Lung (tissue), 12 donors: ENCODE measurements around the gene ZNF354B. TPM values are rescaled to one million over a fixed set of nuclear protein-coding genes. Genes with fewer than 3 reads are reported as not detected.
A peak's percentile ranks its signal among the peaks of the same experiment; 100 is the strongest.
"Not testable (repeated sequence)": the region's sequence is repeated elsewhere in the genome, so short reads cannot be mapped to it uniquely, and the experiment has no call there.

Source experiments
- ATAC-seq: fragments of 200-7000 bp; cut with Tn5 transposase; one replicate; pipeline ENCODE4 v1.9.1; 2020; ENCODE audit warnings: moderate number of reproducible peaks; ENCODE audit not compliant: insufficient read depth, low FRiP score
- DNase-seq, 3 donors: peaks; one replicate each; pipeline ENCODE4 v3.0.0-alpha.2; 2013 to 2017
- H3K27ac ChIP-seq, 2 donors: one replicate each; pipeline ENCODE4 v1.5.1; 2013; ENCODE audit warnings: mild to moderate bottlenecking in 2 of 2, moderate library complexity in 2 of 2, control low read depth in 1 of 2, inconsistent platforms in 1 of 2, low read depth in 1 of 2, low read length in 1 of 2
- H3K27me3 ChIP-seq, 3 donors: one replicate each; pipeline ENCODE4 v1.5.1; 2013; ENCODE audit warnings: low read length in 2 of 3; ENCODE audit not compliant: control insufficient read depth in 3 of 3, insufficient read depth in 3 of 3
- H3K36me3 ChIP-seq, 4 donors: one replicate each; pipeline ENCODE4 v1.5.1; 2013; ENCODE audit warnings: low read length in 4 of 4, mild to moderate bottlenecking in 1 of 4, moderate library complexity in 1 of 4; ENCODE audit not compliant: control insufficient read depth in 4 of 4, insufficient read depth in 4 of 4
- H3K4me1 ChIP-seq, 5 donors: one replicate each; pipeline ENCODE4 v1.5.1; 2013; ENCODE audit warnings: low read length in 5 of 5, mild to moderate bottlenecking in 2 of 5, moderate library complexity in 1 of 5; ENCODE audit not compliant: control insufficient read depth in 5 of 5, insufficient read depth in 5 of 5
- H3K4me3 ChIP-seq: one replicate; pipeline ENCODE4 v1.5.1; 2013; ENCODE audit warnings: mild to moderate bottlenecking, control low read depth, moderate library complexity
- H3K9ac ChIP-seq, 2 donors: one replicate each; pipeline ENCODE4 v1.5.1; 2013; ENCODE audit warnings: low read length in 2 of 2, control low read depth in 1 of 2; ENCODE audit not compliant: insufficient read depth in 1 of 2
- H3K9me3 ChIP-seq, 4 donors: one replicate each; pipeline ENCODE4 v1.5.1; 2013; ENCODE audit warnings: low read length in 3 of 4, mild to moderate bottlenecking in 1 of 4, moderate library complexity in 1 of 4; ENCODE audit not compliant: control insufficient read depth in 4 of 4, insufficient read depth in 3 of 4
- CTCF ChIP-seq: IDR thresholded peaks from 2 replicates; pipeline ENCODE4 v1.5.1; 2012; ENCODE audit warnings: mild to moderate bottlenecking; ENCODE audit errors: control extremely low read depth, extremely low read depth
- WGBS, 2 donors: extraction: QIAGEN DNeasy Blood & Tissue Kit; methylation state at CpG; one replicate each; pipeline ENCODE4 v1.1.7; 2013; 5-methylcytosine and 5-hydroxymethylcytosine counted together
- polyA plus RNA-seq, 2 donors: library from polyadenylated mRNA; stranded (reverse); fragments of 200-250 nt; gene quantifications; one replicate each; pipeline ENCODE4 v1.2.1, GENCODE V29; 2013
- total RNA-seq, 2 donors: library from RNA; depleted of rRNA in 1 of 2; stranded (reverse); fragments of >200 nt in 1 of 2; gene quantifications; one replicate each; pipeline ENCODE4 v1.2.1, GENCODE V29; 2014 to 2021
- donor health status: control.
- donor health status: control.
- donor health status: Bipolar disorder and iron deficiency.
- donor health status: healthy.
- donor health status: DM: yes; HTN: yes; CAD: no.

Gene ZNF354B
- total and polyA plus RNA-seq, 4 donors = 4.5 to 27.4 (median 12.2) TPM

GRCh38 chr5:178854284-178854683 is 5.5 kb upstream of the ZNF354B start:
- no peaks in the 10 kb centered on the region for H3K36me3 ChIP-seq
- no peak overlapping the region for H3K4me3 ChIP-seq
- DNase-seq = no peak
- TF ChIP-seq CTCF = no peak
- WGBS, 2 donors = 52% methylated on average over 5 of the region's 5 CpGs
- no peak for ATAC-seq
- H3K27ac ChIP-seq = no peak overlapping the region
- no peak overlapping the region for H3K9ac ChIP-seq
- H3K4me1 ChIP-seq = no peaks in the 10 kb centered on the region
- H3K27me3 ChIP-seq = no peaks in the 10 kb centered on the region
- no peaks in the 10 kb centered on the region for H3K9me3 ChIP-seq

DNA sequence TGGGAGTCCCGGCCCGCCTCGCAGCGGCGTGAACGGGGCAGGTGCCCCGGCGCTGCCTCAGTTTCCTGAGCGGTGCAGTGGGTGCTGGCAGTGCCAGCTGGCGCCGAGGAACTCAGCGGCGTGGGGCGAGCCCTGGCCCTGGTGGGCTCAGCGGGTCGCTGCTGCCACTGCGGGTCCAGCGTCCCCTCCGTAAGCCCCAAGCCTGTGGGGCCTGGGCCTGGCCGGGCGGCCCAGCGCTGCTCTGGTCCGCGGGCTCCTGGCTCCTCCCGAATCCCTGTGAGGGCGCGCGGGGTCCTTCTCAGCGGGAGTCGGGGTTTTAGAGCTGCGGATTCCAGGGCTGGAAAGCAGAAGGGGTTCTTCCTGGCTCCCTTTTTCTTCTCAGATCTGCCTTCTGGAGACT is 862 bp downstream of the ZNF354B start:
- H3K9me3 ChIP-seq, H3K4me1 ChIP-seq, H3K27me3 ChIP-seq, ATAC-seq, DNase-seq: not testable (repeated sequence)
- WGBS, 2 donors = 1 to 3% methylated on average over 7 to 9 of the region's 31 CpGs
- Histone ChIP-seq H3K36me3 (peaks cover 0 to 14% (median 7%) of the 10 kb centered on the region in 4 donors), H3K27ac (peak overlapping the region in 1 of 2 donors; percentile 62), H3K9ac (peak overlapping the region in 1 of 2 donors; percentile 37), H3K4me3 (peak overlapping the region; percentile 80)

- ATAC-seq (no peak), DNase-seq (no peak)
- no peak for TF ChIP-seq CTCF
- Histone ChIP-seq H3K36me3 (peaks cover 4 to 24% (median 14%) of the 10 kb centered on the region in 4 donors), H3K27me3 (no peaks in the 10 kb centered on the region), H3K27ac (no peak overlapping the region), H3K9ac (no peak overlapping the region), H3K9me3 (peaks cover 0 to 4% (median 0%) of the 10 kb centered on the region in 4 donors), H3K4me1 (peaks cover 3 to 7% (median 5%) of the 10 kb centered on the region in 5 donors), H3K4me3 (no peak overlapping the region)
- WGBS, 2 donors = 95 to 97% methylated on average over 8 of the region's 8 CpGs
These were observed 1.9 kb downstream of the ZNF354B start for GRCh38 chr5:178861627-178862026.

DNA sequence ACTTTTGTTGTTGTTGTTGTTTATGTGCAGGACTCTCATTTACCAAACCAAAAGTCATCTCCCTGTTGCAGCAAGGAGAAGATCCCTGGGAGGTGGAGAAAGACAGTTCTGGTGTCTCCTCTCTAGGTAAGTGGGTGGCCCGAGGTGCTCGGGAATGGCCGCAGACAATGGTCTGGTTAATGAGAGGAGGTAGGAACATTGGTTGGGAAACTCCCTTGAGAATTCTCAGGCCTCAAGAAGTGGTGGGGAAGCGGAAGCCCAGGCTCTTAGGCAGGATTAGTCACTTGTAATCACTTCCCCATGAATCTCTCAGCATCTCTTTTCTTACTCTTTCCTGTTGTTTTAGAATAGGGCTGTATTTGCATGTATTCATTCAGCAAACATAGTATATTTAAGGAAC is 7.2 kb downstream of the ZNF354B start:
- Histone ChIP-seq H3K4me3 (no peak overlapping the region), H3K4me1 (peaks cover 0 to 4% (median 0%) of the 10 kb centered on the region in 5 donors), H3K36me3 (peaks cover 38 to 60% (median 41%) of the 10 kb centered on the region in 4 donors), H3K9me3 (peaks cover 0 to 29% (median 0%) of the 10 kb centered on the region in 4 donors), H3K27me3 (no peaks in the 10 kb centered on the region), H3K9ac (no peak overlapping the region), H3K27ac (no peak overlapping the region)
- no peak for TF ChIP-seq CTCF
- WGBS, 2 donors = 82 to 88% methylated on average over 4 of the region's 4 CpGs
- ATAC-seq (no peak), DNase-seq (no peak)
